Measurements from ENCODE around the gene RALGAPA1. TPM values are rescaled to one million over a fixed set of nuclear protein-coding genes. Genes with fewer than 3 reads are reported as not detected.
A peak's percentile ranks its signal among the peaks of the same experiment; 100 is the strongest.

RALGAPA1 gene
- total and polyA plus RNA-seq, 2 of the 13 experiments (the other 11 are each of a cell fraction or from before 2014, with no cell fraction given): 65.0 to 89.2 TPM

DNA sequence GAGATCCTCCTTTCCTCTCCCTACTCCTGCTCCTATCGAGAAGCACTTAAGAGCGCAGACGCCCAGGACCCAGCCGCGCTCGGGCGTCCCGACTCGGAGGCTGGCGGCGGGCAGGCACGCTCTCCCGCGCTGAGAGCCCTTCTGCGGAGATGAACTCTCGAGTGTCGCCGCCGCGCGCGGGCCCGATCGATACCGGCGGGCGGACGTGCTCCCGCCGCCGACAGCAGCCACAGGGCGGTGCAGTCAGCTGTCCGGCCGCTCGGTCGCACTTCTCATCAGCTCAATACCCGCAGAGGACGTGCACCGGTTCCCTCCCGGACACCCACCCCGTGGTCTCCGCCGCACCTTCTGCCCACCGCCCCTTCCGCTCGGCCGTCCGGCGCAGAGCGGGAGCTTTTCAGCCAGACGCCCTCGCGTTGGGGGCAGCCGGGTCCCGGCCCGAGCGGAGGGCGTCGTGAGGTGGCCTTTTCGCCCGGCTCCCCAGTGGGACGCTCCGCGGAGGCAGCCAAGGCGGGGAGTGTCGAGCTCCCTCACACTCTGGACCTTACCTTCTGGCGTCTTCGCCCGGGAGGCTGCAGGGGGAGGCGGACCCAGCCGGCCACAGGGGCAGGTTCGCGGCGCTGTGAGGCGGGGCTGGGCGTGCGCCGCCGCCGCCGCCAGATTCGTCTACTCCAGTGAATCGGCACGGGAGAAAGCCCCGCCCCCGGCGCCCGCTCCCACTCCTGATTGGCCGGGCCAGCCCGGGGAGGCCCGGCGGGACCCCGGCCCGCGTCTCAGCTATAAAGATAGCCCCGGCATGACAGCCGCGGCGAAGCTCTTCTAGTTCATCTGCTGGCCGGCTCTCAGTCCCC lies 275.5 kb downstream of the RALGAPA1 start, which contains the start of gene INSM2 (continued):
- TF ChIP-seq, protein P1, sequence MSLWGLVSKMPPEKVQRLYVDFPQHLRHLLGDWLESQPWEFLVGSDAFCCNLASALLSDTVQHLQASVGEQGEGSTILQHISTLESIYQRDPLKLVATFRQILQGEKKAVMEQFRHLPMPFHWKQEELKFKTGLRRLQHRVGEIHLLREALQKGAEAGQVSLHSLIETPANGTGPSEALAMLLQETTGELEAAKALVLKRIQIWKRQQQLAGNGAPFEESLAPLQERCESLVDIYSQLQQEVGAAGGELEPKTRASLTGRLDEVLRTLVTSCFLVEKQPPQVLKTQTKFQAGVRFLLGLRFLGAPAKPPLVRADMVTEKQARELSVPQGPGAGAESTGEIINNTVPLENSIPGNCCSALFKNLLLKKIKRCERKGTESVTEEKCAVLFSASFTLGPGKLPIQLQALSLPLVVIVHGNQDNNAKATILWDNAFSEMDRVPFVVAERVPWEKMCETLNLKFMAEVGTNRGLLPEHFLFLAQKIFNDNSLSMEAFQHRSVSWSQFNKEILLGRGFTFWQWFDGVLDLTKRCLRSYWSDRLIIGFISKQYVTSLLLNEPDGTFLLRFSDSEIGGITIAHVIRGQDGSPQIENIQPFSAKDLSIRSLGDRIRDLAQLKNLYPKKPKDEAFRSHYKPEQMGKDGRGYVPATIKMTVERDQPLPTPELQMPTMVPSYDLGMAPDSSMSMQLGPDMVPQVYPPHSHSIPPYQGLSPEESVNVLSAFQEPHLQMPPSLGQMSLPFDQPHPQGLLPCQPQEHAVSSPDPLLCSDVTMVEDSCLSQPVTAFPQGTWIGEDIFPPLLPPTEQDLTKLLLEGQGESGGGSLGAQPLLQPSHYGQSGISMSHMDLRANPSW (CRISPR knock-in tag; IDR thresholded peaks at IDR 0.05; ENCODE audit: borderline replicate concordance): no peak
- TF ChIP-seq RBAK (CRISPR knock-in tag; IDR thresholded peaks at IDR 0.05): peak; percentile 22; the same call in 1 of the 2 replicates
- TF ChIP-seq, protein P2, sequence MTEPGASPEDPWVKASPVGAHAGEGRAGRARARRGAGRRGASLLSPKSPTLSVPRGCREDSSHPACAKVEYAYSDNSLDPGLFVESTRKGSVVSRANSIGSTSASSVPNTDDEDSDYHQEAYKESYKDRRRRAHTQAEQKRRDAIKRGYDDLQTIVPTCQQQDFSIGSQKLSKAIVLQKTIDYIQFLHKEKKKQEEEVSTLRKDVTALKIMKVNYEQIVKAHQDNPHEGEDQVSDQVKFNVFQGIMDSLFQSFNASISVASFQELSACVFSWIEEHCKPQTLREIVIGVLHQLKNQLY (CRISPR knock-in tag; IDR thresholded peaks at IDR 0.05): no peak
- peak; percentile 82 for TF ChIP-seq ZNF891 (CRISPR knock-in tag; IDR thresholded peaks at IDR 0.05)
- no peak for TF ChIP-seq DPF2 (CRISPR knock-in tag; IDR thresholded peaks at IDR 0.05; ENCODE audit: borderline replicate concordance, low read depth)
- TF ChIP-seq POLR2A (IDR thresholded peaks at IDR 0.05; ENCODE audit: insufficient read depth in 1 of 2, low read depth in 2 of 2, low read length in 2 of 2): no peak
- TF ChIP-seq, protein P3, sequence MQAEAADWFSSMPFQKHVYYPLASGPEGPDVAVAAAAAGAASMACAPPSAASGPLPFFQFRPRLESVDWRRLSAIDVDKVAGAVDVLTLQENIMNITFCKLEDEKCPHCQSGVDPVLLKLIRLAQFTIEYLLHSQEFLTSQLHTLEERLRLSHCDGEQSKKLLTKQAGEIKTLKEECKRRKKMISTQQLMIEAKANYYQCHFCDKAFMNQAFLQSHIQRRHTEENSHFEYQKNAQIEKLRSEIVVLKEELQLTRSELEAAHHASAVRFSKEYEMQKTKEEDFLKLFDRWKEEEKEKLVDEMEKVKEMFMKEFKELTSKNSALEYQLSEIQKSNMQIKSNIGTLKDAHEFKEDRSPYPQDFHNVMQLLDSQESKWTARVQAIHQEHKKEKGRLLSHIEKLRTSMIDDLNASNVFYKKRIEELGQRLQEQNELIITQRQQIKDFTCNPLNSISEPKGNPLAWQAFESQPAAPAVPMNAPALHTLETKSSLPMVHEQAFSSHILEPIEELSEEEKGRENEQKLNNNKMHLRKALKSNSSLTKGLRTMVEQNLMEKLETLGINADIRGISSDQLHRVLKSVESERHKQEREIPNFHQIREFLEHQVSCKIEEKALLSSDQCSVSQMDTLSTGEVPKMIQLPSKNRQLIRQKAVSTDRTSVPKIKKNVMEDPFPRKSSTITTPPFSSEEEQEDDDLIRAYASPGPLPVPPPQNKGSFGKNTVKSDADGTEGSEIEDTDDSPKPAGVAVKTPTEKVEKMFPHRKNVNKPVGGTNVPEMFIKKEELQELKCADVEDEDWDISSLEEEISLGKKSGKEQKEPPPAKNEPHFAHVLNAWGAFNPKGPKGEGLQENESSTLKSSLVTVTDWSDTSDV (CRISPR knock-in tag; IDR thresholded peaks at IDR 0.05): peak; percentile 85; the same call in 1 of the 2 replicates
- peak; percentile 89 for TF ChIP-seq NRL (CRISPR knock-in tag; IDR thresholded peaks at IDR 0.05; ENCODE audit: borderline replicate concordance)
- TF ChIP-seq, protein P4, sequence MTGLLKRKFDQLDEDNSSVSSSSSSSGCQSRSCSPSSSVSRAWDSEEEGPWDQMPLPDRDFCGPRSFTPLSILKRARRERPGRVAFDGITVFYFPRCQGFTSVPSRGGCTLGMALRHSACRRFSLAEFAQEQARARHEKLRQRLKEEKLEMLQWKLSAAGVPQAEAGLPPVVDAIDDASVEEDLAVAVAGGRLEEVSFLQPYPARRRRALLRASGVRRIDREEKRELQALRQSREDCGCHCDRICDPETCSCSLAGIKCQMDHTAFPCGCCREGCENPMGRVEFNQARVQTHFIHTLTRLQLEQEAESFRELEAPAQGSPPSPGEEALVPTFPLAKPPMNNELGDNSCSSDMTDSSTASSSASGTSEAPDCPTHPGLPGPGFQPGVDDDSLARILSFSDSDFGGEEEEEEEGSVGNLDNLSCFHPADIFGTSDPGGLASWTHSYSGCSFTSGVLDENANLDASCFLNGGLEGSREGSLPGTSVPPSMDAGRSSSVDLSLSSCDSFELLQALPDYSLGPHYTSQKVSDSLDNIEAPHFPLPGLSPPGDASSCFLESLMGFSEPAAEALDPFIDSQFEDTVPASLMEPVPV (CRISPR knock-in tag; IDR thresholded peaks at IDR 0.05): peak; percentile 80; the same call in 1 of the 2 replicates
- peak; percentile 98 for TF ChIP-seq MTA1 (CRISPR knock-in tag; IDR thresholded peaks at IDR 0.05; ENCODE audit: borderline replicate concordance)
- TF ChIP-seq, protein P5, sequence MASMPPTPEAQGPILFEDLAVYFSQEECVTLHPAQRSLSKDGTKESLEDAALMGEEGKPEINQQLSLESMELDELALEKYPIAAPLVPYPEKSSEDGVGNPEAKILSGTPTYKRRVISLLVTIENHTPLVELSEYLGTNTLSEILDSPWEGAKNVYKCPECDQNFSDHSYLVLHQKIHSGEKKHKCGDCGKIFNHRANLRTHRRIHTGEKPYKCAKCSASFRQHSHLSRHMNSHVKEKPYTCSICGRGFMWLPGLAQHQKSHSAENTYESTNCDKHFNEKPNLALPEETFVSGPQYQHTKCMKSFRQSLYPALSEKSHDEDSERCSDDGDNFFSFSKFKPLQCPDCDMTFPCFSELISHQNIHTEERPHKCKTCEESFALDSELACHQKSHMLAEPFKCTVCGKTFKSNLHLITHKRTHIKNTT (CRISPR knock-in tag; IDR thresholded peaks at IDR 0.05): no peak
- peak; percentile 65 for TF ChIP-seq ETV6 (CRISPR knock-in tag; conservative IDR thresholded peaks at IDR 0.05)
- peak; percentile 70 for TF ChIP-seq YEATS4 (CRISPR knock-in tag; IDR thresholded peaks at IDR 0.05; ENCODE audit: borderline replicate concordance)
- peak; percentile 69 for TF ChIP-seq POGZ (CRISPR knock-in tag; IDR thresholded peaks at IDR 0.05)
- TF ChIP-seq, protein P6, sequence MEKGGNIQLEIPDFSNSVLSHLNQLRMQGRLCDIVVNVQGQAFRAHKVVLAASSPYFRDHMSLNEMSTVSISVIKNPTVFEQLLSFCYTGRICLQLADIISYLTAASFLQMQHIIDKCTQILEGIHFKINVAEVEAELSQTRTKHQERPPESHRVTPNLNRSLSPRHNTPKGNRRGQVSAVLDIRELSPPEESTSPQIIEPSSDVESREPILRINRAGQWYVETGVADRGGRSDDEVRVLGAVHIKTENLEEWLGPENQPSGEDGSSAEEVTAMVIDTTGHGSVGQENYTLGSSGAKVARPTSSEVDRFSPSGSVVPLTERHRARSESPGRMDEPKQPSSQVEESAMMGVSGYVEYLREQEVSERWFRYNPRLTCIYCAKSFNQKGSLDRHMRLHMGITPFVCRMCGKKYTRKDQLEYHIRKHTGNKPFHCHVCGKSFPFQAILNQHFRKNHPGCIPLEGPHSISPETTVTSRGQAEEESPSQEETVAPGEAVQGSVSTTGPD (CRISPR knock-in tag; IDR thresholded peaks at IDR 0.05): no peak; the same call in 1 of the 2 replicates
- TF ChIP-seq ZBTB3 (CRISPR knock-in tag; IDR thresholded peaks at IDR 0.05; ENCODE audit: borderline replicate concordance, low read depth): 0 out of 2 replicates have a peak, but pooled peaks have one; percentile 15
- peak; percentile 91; the same call in 1 of the 2 replicates for TF ChIP-seq KMT2A (CRISPR knock-in tag; IDR thresholded peaks at IDR 0.05)
